ENCODE data around the gene HOOK1. TPM values are rescaled to one million over a fixed set of nuclear protein-coding genes. Genes with fewer than 3 reads are reported as not detected.

Gene HOOK1
- total RNA-seq, 1 experiment from 2014 or later = 42.0 TPM

DNA sequence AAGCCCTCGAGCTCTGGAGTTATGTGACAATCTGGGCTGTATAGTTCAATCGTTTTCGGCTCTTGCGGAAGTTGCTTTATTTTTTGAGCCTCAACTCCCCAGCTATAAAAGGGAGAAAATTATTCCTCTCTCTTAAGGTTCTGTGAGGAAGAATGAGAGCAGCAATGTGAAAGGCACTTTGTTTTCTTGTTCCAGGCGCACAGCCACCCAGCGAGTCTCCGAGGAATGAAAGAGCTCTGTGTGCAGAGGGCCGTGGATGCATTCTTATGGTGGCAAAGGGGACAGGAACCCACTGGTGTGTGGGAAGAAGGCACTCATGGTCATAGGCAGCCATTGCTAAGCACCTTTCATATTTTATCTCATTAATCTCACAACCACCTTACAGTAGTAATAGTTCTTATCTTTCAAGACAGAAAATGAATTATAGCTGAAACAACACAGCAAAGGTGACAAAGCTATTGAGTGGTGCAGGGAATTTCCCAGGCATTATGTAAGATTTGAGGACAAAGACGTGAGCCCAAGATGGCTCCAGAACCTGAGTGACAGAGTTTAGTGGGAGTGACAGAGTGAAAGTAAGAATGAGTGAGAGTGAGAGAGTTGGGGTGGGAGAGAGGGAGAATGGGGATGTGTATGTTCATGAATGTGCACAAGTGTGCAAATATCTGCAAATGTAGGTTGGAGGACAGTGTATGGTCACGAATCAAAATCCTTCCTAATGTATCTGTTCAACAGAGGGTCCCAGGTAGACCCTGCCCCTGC lies 102.5 kb downstream of the HOOK1 start:
- no peaks in the 10 kb centered on the region for H4K20me1 ChIP-seq (ENCODE audit: control insufficient read depth, insufficient read depth, insufficient read length)
- no peak overlapping the region for H3K4ac ChIP-seq (ENCODE audit: low read depth, low read length)
- Mint-ChIP-seq H3K4me3 (no peak overlapping the region), H3K36me3 (ENCODE audit: insufficient read depth in 1 of 3, low read depth in 3 of 3) (no peaks in the 10 kb centered on the region), H3K9me3 (no peaks in the 10 kb centered on the region), H3K4me1 (no peaks in the 10 kb centered on the region; a peak in 1 of 4 replicates), H3K27me3 (ENCODE audit: low read depth) (peaks cover 8% of the 10 kb centered on the region), H3K27ac (no peak overlapping the region; a peak in 1 of 7 replicates)
- no peak overlapping the region for H2BK20ac ChIP-seq (ENCODE audit: low read depth, low read length, poor library complexity, severe bottlenecking)
- H3K27ac ChIP-seq (ENCODE audit: insufficient read length, low read depth, low read length) = no peak overlapping the region
- no peak for DNase-seq
- no peak overlapping the region for H3K23ac ChIP-seq (ENCODE audit: insufficient read length, low read depth, low read length)
- no peak overlapping the region for H4K5ac ChIP-seq (ENCODE audit: insufficient read length, low read depth, low read length)
- no peak overlapping the region for H2AFZ ChIP-seq (ENCODE audit: low read length)
- no CpG with 5 or more reads among the region's 10 CpGs for WGBS (ENCODE audit: extremely low coverage, insufficient read length, low lambda C conversion rate)
- H2BK15ac ChIP-seq (ENCODE audit: low read depth, low read length) = no peak overlapping the region
- H3K9me3 ChIP-seq (ENCODE audit: control insufficient read depth, low read depth, low read length) = no peaks in the 10 kb centered on the region
- no peaks in the 10 kb centered on the region for H3K79me1 ChIP-seq (ENCODE audit: insufficient read depth, low read depth, low read length, poor library complexity, severe bottlenecking)
- H2BK5ac ChIP-seq (ENCODE audit: insufficient read length, low read length) = no peak overlapping the region
- H3K4me1 ChIP-seq (ENCODE audit: insufficient read depth, low read length) = no peaks in the 10 kb centered on the region
- H4K8ac ChIP-seq (replicated peaks; ENCODE audit: insufficient read length, low read depth, low read length) = no peak overlapping the region
- no peak overlapping the region for H3T11ph ChIP-seq (ENCODE audit: low read length)
- H3K4me2 ChIP-seq (ENCODE audit: insufficient read depth, insufficient read length, low read length) = no peak overlapping the region
- no peaks in the 10 kb centered on the region for H3K27me3 ChIP-seq (ENCODE audit: insufficient read depth, low read length)
- H3K18ac ChIP-seq (ENCODE audit: insufficient read length, low read depth, low read length) = no peak overlapping the region
- no peak overlapping the region for H3K56ac ChIP-seq (ENCODE audit: insufficient read length, low read depth, low read length)
- no peak overlapping the region for H4K91ac ChIP-seq (ENCODE audit: insufficient read length, low read depth, low read length)
- H3K23me2 ChIP-seq (ENCODE audit: insufficient read length, low read depth, low read length, poor library complexity, severe bottlenecking) = no peaks in the 10 kb centered on the region
- no peak overlapping the region for H2AK5ac ChIP-seq (ENCODE audit: insufficient read length, low read length)
- H3K79me2 ChIP-seq (ENCODE audit: insufficient read depth, low read length) = no peaks in the 10 kb centered on the region
- no peak overlapping the region for H3K9ac ChIP-seq (ENCODE audit: extremely low read depth, insufficient read length, low read length)
- TF ChIP-seq, protein P1, sequence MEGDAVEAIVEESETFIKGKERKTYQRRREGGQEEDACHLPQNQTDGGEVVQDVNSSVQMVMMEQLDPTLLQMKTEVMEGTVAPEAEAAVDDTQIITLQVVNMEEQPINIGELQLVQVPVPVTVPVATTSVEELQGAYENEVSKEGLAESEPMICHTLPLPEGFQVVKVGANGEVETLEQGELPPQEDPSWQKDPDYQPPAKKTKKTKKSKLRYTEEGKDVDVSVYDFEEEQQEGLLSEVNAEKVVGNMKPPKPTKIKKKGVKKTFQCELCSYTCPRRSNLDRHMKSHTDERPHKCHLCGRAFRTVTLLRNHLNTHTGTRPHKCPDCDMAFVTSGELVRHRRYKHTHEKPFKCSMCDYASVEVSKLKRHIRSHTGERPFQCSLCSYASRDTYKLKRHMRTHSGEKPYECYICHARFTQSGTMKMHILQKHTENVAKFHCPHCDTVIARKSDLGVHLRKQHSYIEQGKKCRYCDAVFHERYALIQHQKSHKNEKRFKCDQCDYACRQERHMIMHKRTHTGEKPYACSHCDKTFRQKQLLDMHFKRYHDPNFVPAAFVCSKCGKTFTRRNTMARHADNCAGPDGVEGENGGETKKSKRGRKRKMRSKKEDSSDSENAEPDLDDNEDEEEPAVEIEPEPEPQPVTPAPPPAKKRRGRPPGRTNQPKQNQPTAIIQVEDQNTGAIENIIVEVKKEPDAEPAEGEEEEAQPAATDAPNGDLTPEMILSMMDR (conservative IDR thresholded peaks at IDR 0.05) = no peak
- H2BK12ac ChIP-seq (ENCODE audit: insufficient read length, low read depth, low read length) = no peak overlapping the region
- no peak overlapping the region for H2BK120ac ChIP-seq (ENCODE audit: low read depth, low read length, poor library complexity, severe bottlenecking)
- H3K14ac ChIP-seq (ENCODE audit: insufficient read depth, low read length) = no peak overlapping the region

Measured in H9 (cell line).